Central memory CD4-positive, alpha-beta T cell (primary cell): ENCODE measurements around the gene TCTN3.
"Not testable (repeated sequence)": the region's sequence is repeated elsewhere in the genome, so short reads cannot be mapped to it uniquely, and the experiment has no call there.

Experiments
- DNase-seq: peaks from one replicate; pipeline ENCODE4 v3.0.0; 2022

TCTN3 gene

GRCh38 chr10:95675403-95676116 is 18.2 kb downstream of the TCTN3 start:
- no peak for DNase-seq

GRCh38 chr10:95674643-95675042 is 19.1 kb downstream of the TCTN3 start:
- no peak for DNase-seq

GRCh38 chr10:95672641-95673040 is 21.1 kb downstream of the TCTN3 start:
- not testable (repeated sequence) for DNase-seq

- DNase-seq: no peak
These were observed 29.2 kb downstream of the TCTN3 start for GRCh38 chr10:95664543-95664942.

- no peak for DNase-seq
These were observed 30.2 kb downstream of the TCTN3 start for GRCh38 chr10:95663496-95663895.

- no peak for DNase-seq
These were observed 31.9 kb downstream of the TCTN3 start for GRCh38 chr10:95661818-95662217.

GRCh38 chr10:95660283-95660682 is 33.4 kb downstream of the TCTN3 start:
- DNase-seq: no peak

- no peak for DNase-seq
These were observed 36.5 kb downstream of the TCTN3 start for GRCh38 chr10:95657250-95657649.

- peak; percentile 87 for DNase-seq
These were observed 37.2 kb downstream of the TCTN3 start, which contains the start of gene ALDH18A1 for GRCh38 chr10:95656291-95657164. TSS of gene ALDH18A1 (minus strand) at chr10:95656711. CDS start at chr10:95653377, 3,334 bp downstream.

GRCh38 chr10:95655571-95656290 is 38.0 kb downstream of the TCTN3 start:
- no peak for DNase-seq

- no peak for DNase-seq
These were observed 39.8 kb downstream of the TCTN3 start for GRCh38 chr10:95653895-95654294.

GRCh38 chr10:95651346-95652060 is 42.2 kb downstream of the TCTN3 start:
- DNase-seq: no peak

GRCh38 chr10:95650232-95650631 is 43.5 kb downstream of the TCTN3 start:
- DNase-seq: no peak

GRCh38 chr10:95648138-95648537 is 45.6 kb downstream of the TCTN3 start:
- DNase-seq: no peak

GRCh38 chr10:95646160-95646559 is 47.6 kb downstream of the TCTN3 start:
- no peak for DNase-seq

- no peak for DNase-seq
These were observed 48.8 kb downstream of the TCTN3 start for GRCh38 chr10:95644901-95645300.

GRCh38 chr10:95640891-95641315 is 52.8 kb downstream of the TCTN3 start:
- no peak for DNase-seq

GRCh38 chr10:95637911-95638310 is 55.8 kb downstream of the TCTN3 start:
- DNase-seq: no peak

- no peak for DNase-seq
These were observed 56.6 kb downstream of the TCTN3 start for GRCh38 chr10:95637140-95637539.

GRCh38 chr10:95635319-95635733 is 58.4 kb downstream of the TCTN3 start:
- DNase-seq: no peak

GRCh38 chr10:95628786-95629185 is 64.9 kb downstream of the TCTN3 start:
- DNase-seq: no peak

- DNase-seq: no peak
These were observed 67.2 kb downstream of the TCTN3 start for GRCh38 chr10:95626500-95626899.

- not testable (repeated sequence) for DNase-seq
These were observed 73.3 kb downstream of the TCTN3 start for GRCh38 chr10:95620415-95620814.
